MM.1S (cell line): ENCODE results near the gene PTPRR.

ENCODE experiments used
- EZH2 ChIP-seq: fragments of 300-600 bp; sonication (generic); optimal IDR thresholded peaks from 2 replicates; pipeline ENCODE3; 2017; ENCODE audit warnings: low read depth, mild to moderate bottlenecking, antibody characterized with exemption, low read length, mixed read lengths
- TF ChIP-seq, protein P1 (sequence below): fragments of 300-600 bp; sonication (generic); IDR thresholded peaks from 2 replicates; pipeline ENCODE4 v1.5.1; 2016; ENCODE audit warnings: antibody characterized with exemption, low read length, mixed read lengths

DNA sequence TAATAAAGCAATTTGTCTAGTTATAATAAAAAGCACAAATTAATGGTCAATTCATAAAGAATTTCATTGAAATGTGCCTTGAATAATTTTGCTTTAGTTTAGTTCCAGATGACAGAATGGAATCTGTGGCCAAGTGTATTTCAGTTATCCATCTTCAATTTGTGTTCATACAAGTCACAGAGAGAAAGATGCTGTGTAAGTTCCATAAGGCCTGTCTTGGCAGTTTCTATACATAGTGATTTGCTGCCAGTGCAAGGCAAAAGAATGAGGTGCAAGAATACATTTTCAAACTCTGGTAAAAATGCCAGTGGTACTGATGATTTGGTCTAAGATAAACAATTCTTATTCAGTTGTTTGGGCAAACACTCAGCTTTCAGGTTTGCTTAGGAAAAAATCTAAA is 149.0 kb downstream of the PTPRR start:
- TF ChIP-seq, protein P1, sequence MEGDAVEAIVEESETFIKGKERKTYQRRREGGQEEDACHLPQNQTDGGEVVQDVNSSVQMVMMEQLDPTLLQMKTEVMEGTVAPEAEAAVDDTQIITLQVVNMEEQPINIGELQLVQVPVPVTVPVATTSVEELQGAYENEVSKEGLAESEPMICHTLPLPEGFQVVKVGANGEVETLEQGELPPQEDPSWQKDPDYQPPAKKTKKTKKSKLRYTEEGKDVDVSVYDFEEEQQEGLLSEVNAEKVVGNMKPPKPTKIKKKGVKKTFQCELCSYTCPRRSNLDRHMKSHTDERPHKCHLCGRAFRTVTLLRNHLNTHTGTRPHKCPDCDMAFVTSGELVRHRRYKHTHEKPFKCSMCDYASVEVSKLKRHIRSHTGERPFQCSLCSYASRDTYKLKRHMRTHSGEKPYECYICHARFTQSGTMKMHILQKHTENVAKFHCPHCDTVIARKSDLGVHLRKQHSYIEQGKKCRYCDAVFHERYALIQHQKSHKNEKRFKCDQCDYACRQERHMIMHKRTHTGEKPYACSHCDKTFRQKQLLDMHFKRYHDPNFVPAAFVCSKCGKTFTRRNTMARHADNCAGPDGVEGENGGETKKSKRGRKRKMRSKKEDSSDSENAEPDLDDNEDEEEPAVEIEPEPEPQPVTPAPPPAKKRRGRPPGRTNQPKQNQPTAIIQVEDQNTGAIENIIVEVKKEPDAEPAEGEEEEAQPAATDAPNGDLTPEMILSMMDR, result no peak
- TF ChIP-seq EZH2, result no peak
